WI38 (cell line): ENCODE measurements around the gene HOXC12.

Experiments used
- H3K4me3 ChIP-seq: 2 replicates; pipeline ENCODE4 v1.5.1; 2011; ENCODE audit warnings: low read depth, mild to moderate bottlenecking, control low read depth, low read length
- CTCF ChIP-seq: IDR thresholded peaks from 2 replicates; pipeline ENCODE4 v1.5.1; 2012; ENCODE audit warnings: low read depth, mild to moderate bottlenecking, control low read depth, low read length

The HOXC12 gene

GRCh38 chr12:53954694-53955035 lies at the start of gene HOXC12:
Gene HOXC12 (plus strand): TSS chr12:53954903. CDS start chr12:53954930, 27 bp downstream.
- no peak within 1 kb of the TSS for H3K4me3 ChIP-seq
- TF ChIP-seq CTCF = no peak

GRCh38 chr12:53907103-53907502 lies 47.6 kb upstream of the HOXC12 start:
- no peak for TF ChIP-seq CTCF
- no peak overlapping the region for H3K4me3 ChIP-seq

- no peak overlapping the region for H3K4me3 ChIP-seq
- TF ChIP-seq CTCF = no peak
Observed at GRCh38 chr12:53916788-53917655, 37.7 kb upstream of the HOXC12 start.

DNA sequence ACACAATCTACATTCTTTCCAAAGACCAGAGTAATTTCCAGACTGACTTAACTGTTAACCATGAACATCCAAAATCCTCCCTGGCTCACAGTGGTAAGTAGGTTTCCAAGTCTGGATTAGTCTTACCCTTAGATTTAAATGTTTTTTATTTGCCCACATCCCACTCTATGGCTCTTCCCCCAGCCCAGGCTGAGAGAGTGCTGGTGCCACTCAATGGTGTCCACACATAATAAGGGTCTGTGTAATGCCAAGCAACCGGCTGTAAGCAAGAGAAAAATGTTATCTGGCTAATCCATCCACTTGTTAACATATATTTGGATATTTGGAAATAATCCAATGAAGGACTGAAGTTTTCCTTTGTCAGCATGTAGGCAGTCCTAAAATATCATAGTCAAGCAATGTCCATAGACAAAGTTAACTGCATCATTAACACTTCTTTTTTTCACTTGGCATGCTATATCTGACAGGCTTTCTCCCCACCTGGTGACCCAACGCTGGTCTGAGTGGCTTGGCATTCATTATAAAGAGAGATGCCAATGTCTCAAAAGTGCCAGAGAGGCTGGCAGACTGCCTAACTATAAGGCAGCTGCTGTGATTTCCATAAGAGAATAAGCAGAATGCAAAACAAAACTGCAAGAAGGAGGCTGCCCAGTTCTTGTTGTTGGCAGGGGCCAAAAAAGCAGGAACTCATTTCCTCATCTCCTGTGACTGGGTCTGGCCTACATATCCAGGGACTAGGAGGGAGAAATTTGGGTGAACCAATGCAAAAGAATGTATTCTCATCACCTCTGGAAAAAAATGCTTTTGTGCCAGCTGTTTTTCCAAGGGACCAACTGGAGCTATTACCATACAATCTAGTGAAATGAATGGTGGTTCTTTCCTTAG lies 29.9 kb upstream of the HOXC12 start:
- no peak overlapping the region for H3K4me3 ChIP-seq
- TF ChIP-seq CTCF = no peak

DNA sequence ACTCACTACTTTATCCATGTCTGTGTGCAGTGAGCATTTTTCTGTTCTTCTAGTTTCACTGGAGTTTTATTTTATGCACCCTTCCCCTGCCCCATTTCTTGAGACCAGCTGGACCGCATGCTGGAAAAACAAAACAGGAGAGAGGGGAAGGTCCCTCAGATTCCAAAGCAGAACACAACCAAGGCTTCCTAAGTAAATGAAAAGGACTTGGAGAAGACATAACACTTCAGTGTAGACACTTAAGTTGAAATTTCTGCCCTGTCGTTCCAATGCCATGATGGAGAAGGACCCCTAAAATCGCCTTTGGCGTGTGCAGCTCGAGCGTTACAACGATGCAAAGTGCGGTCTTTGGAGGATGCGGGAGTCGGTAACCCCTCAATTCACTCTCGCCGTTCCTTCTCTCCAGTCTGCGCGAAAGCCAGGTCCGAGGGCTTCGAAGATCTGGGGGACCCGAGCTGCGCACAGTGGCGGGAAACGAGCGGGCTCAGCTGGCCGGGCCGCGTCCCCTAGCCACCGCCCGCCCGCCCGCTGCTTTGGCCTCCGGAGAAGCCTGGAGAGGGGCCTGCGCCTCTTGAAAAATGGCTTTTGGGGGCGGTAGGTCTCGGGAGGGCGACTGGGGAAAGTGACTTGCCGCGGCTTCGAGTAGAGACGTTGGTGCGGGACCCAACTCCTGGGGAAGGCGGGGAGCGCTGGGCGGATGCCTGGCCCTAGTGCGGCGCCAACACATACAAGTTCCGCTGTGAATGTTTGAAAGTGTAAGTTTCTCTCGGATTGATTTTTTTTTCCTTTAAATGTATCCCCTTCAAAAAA lies 27.3 kb upstream of the HOXC12 start:
- H3K4me3 ChIP-seq = no peak overlapping the region
- TF ChIP-seq CTCF = no peak

GRCh38 chr12:53928054-53928835 lies 26.5 kb upstream of the HOXC12 start:
- H3K4me3 ChIP-seq = no peak overlapping the region

More at GRCh38 chr12:53928054-53928835, 26.5 kb upstream of the HOXC12 start:
- TF ChIP-seq CTCF = no peak
